Activated T-cell treated with anti-CD3 and anti-CD28 coated beads, Interleukin-2, amount 50 U/mL, for 24 hours (primary cell): ENCODE data around the gene ATF6B.
"Not testable (repeated sequence)": the region's sequence is repeated elsewhere in the genome, so short reads cannot be mapped to it uniquely, and the experiment has no call there.

Experiments
- DNase-seq: peaks from one replicate; pipeline ENCODE4 v3.0.0-alpha.2; 2020
- H3K27ac Mint-ChIP-seq: 2 replicates; pipeline ENCODE4 v1.8.0; 2020; ENCODE audit warnings: mild to moderate bottlenecking, mixed read lengths
- H3K27me3 Mint-ChIP-seq: 2 replicates; pipeline ENCODE4 v1.8.0; 2020; ENCODE audit warnings: mixed read lengths
- H3K36me3 Mint-ChIP-seq: 2 replicates; pipeline ENCODE4 v1.8.0; 2020; ENCODE audit warnings: low read depth, mixed read lengths
- H3K4me1 Mint-ChIP-seq: 2 replicates; pipeline ENCODE4 v1.8.0; 2020; ENCODE audit warnings: low read depth, mixed read lengths
- H3K4me3 Mint-ChIP-seq: 2 replicates; pipeline ENCODE4 v1.8.0; 2020; ENCODE audit warnings: mild to moderate bottlenecking, moderate library complexity, mixed read lengths
- H3K9me3 Mint-ChIP-seq: 2 replicates; pipeline ENCODE4 v1.8.0; 2020; ENCODE audit warnings: mixed read lengths

ATF6B gene

GRCh38 chr6:32111424-32112066, 16.5 kb downstream of the ATF6B start:
- Mint-ChIP-seq H3K9me3 (no peaks in the 10 kb centered on the region), H3K27me3 (peaks cover 14% of the 10 kb centered on the region), H3K27ac (no peak overlapping the region), H3K36me3 (peaks cover 28% of the 10 kb centered on the region), H3K4me3 (no peak overlapping the region), H3K4me1 (peaks cover 26% of the 10 kb centered on the region)
- DNase-seq = no peak

GRCh38 chr6:32110632-32111031, 17.4 kb downstream of the ATF6B start:
- Mint-ChIP-seq H3K4me1 (peaks cover 26% of the 10 kb centered on the region), H3K27ac (no peak overlapping the region), H3K27me3 (peaks cover 14% of the 10 kb centered on the region), H3K4me3 (no peak overlapping the region), H3K9me3 (no peaks in the 10 kb centered on the region), H3K36me3 (peaks cover 19% of the 10 kb centered on the region)
- no peak for DNase-seq

DNA sequence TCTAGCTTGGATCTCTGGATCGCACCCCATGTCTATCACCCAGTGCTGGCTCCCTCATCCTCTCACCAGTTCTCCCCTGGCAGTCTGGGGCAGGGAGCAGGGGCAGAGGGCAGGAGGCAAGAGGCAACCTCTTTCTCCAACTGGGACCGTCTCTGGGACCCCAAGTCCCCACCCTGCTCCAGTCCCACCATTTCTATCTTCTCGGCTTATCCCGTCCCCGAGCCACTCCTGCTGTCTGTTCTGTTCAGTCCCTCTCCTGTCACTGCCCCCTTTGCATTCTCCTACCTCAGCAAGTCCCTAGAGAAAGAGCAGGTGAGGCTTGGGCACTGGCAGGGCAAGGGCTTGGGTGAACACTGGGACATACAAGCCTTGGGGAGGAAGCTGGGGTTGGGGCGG, 18.3 kb downstream of the ATF6B start:
- no peak overlapping the region for H3K4me3 Mint-ChIP-seq

GRCh38 chr6:32109114-32109764, 18.8 kb downstream of the ATF6B start, which contains the start of gene TNXB:
TNXB (minus strand) TSS chr6:32109338; CDS start chr6:32098198, 11,140 bp downstream.
- Mint-ChIP-seq H3K4me1 (peaks cover 22% of the 10 kb centered on the region), H3K4me3 (no peak within 1 kb of the TSS), H3K27me3 (peaks cover 15% of the 10 kb centered on the region), H3K9me3 (no peaks in the 10 kb centered on the region), H3K36me3 (peaks cover 10% of the 10 kb centered on the region), H3K27ac (no peak within 1 kb of the TSS)
- no peak for DNase-seq

More for the DNA sequence above, 18.3 kb downstream of the ATF6B start:
- no peak for DNase-seq
- H3K36me3 Mint-ChIP-seq = peaks cover 12% of the 10 kb centered on the region
- peaks cover 14% of the 10 kb centered on the region for H3K27me3 Mint-ChIP-seq
- H3K9me3 Mint-ChIP-seq = no peaks in the 10 kb centered on the region
- peaks cover 23% of the 10 kb centered on the region for H3K4me1 Mint-ChIP-seq
- no peak overlapping the region for H3K27ac Mint-ChIP-seq

DNA sequence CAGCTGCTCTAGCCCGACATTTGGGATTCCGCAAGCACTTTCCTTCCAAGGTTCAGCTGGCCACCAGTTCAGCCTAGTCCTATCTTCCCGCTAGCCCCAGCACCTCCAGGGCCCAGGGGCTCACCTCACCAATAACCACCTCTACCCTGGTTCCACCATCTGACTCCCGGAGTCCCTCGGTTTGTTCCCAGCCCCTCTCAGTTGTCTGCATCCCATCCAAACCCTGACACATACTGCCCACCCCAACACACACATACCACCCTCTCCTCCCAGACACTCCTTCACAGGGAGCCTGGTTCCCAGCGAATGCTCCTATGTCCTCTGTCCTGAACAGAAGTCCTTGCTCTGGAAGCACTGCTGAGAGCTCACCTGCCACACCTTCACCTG, 19.3 kb downstream of the ATF6B start:
- Mint-ChIP-seq H3K4me1 (peaks cover 22% of the 10 kb centered on the region), H3K4me3 (no peak overlapping the region), H3K9me3 (no peaks in the 10 kb centered on the region), H3K36me3 (peaks cover 10% of the 10 kb centered on the region), H3K27me3 (peaks cover 20% of the 10 kb centered on the region), H3K27ac (no peak overlapping the region)
- DNase-seq = no peak

GRCh38 chr6:32108094-32108627, 19.9 kb downstream of the ATF6B start:
- Mint-ChIP-seq H3K27ac (no peak overlapping the region), H3K4me1 (peaks cover 22% of the 10 kb centered on the region), H3K9me3 (no peaks in the 10 kb centered on the region), H3K4me3 (no peak overlapping the region), H3K36me3 (peaks cover 8% of the 10 kb centered on the region), H3K27me3 (peaks cover 23% of the 10 kb centered on the region)
- no peak for DNase-seq

- no peak for DNase-seq
- Mint-ChIP-seq H3K9me3 (no peaks in the 10 kb centered on the region), H3K36me3 (peaks cover 8% of the 10 kb centered on the region), H3K4me3 (no peak overlapping the region), H3K27me3 (peaks cover 23% of the 10 kb centered on the region), H3K4me1 (peaks cover 22% of the 10 kb centered on the region), H3K27ac (no peak overlapping the region)
Measured at GRCh38 chr6:32107406-32107805, 20.6 kb downstream of the ATF6B start.

DNA sequence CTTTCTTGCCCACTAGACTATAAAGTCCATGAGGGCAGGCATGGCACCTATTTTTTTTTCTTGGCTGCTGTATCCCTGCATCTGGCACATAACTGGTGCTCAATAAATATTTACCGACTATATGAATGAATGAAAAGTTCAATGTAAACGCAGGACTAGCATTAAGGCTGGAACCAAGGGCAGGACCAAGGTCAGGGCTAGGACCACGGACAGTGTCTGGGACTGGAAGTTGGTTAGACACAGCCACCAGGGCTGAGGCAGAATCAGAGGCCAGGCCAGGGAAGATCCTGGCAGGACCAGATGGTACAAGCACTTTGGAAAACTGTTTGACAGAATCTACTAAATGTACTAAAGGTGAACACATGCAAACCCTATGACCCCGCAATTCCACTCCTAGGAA, 22.6 kb downstream of the ATF6B start:
- no peak for DNase-seq
- Mint-ChIP-seq H3K4me3 (no peak overlapping the region), H3K27me3 (peaks cover 31% of the 10 kb centered on the region), H3K36me3 (no peaks in the 10 kb centered on the region), H3K27ac (no peak overlapping the region), H3K4me1 (peaks cover 22% of the 10 kb centered on the region), H3K9me3 (no peaks in the 10 kb centered on the region)

DNA sequence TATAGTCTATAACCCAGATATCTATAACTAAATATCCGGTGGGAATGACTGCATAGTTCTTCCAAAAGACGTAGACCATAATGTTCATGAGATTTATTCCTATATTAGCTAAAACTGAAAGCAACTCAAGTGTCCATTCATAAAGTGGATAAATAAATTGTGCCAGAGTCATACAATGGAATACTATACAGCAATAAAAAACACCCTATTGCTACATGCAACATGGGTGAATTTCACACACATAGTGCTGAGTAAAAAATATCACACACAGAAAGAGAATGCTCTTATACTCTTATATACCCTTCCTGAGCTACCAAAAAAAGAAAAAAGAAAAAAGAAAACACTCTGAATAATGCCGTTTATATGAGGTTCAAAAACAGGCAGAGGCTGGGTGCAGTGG, 25.8 kb downstream of the ATF6B start:
- no peak overlapping the region for H3K4me3 Mint-ChIP-seq
- H3K36me3 Mint-ChIP-seq = no peaks in the 10 kb centered on the region
- no peak for DNase-seq
- H3K27me3 Mint-ChIP-seq = peaks cover 43% of the 10 kb centered on the region
- no peaks in the 10 kb centered on the region for H3K9me3 Mint-ChIP-seq
- H3K27ac Mint-ChIP-seq = no peak overlapping the region
- H3K4me1 Mint-ChIP-seq = no peaks in the 10 kb centered on the region

DNA sequence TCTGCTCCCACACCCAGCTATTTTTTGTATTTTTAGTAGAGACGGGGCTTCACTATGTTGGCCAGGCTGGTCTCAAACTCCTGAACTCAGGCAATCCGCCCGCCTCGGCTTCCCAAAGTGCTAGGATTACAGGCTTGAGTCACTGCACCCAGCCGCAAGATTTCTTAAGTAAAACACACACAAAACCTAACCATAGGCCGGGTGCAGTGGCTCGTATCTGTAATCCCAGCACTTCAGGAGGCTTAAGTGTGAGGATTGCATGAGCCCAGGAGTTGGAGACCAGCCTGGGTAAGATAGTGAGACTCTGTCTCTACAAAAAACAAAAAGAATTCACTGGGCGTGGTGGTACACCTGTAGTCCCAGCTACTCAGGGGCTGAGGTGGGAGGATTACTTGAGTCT, 27.8 kb downstream of the ATF6B start:
- H3K27ac Mint-ChIP-seq, H3K4me3 Mint-ChIP-seq, H3K4me1 Mint-ChIP-seq, DNase-seq, H3K9me3 Mint-ChIP-seq, H3K36me3 Mint-ChIP-seq: not testable (repeated sequence)
- peaks cover 63% of the 10 kb centered on the region for H3K27me3 Mint-ChIP-seq

- Mint-ChIP-seq H3K27ac (no peak overlapping the region), H3K27me3 (peaks cover 68% of the 10 kb centered on the region), H3K4me1 (peaks cover 2% of the 10 kb centered on the region), H3K4me3 (no peak overlapping the region), H3K36me3 (no peaks in the 10 kb centered on the region), H3K9me3 (no peaks in the 10 kb centered on the region)
- no peak for DNase-seq
Measured at GRCh38 chr6:32097364-32097763, 30.7 kb downstream of the ATF6B start.

GRCh38 chr6:32096394-32097258, 31.4 kb downstream of the ATF6B start:
- H3K27me3 Mint-ChIP-seq = peaks cover 61% of the 10 kb centered on the region
- H3K27ac Mint-ChIP-seq = no peak overlapping the region
- H3K9me3 Mint-ChIP-seq = no peaks in the 10 kb centered on the region

GRCh38 chr6:32096087-32096393, 32.0 kb downstream of the ATF6B start:
- Mint-ChIP-seq H3K4me3 (no peak overlapping the region), H3K9me3 (no peaks in the 10 kb centered on the region), H3K27ac (no peak overlapping the region), H3K27me3 (peaks cover 61% of the 10 kb centered on the region), H3K36me3 (no peaks in the 10 kb centered on the region), H3K4me1 (peaks cover 2% of the 10 kb centered on the region)
- DNase-seq = no peak

More at GRCh38 chr6:32096394-32097258, 31.4 kb downstream of the ATF6B start:
- Mint-ChIP-seq H3K36me3 (no peaks in the 10 kb centered on the region), H3K4me1 (peaks cover 2% of the 10 kb centered on the region), H3K4me3 (no peak overlapping the region)
- no peak for DNase-seq

DNA sequence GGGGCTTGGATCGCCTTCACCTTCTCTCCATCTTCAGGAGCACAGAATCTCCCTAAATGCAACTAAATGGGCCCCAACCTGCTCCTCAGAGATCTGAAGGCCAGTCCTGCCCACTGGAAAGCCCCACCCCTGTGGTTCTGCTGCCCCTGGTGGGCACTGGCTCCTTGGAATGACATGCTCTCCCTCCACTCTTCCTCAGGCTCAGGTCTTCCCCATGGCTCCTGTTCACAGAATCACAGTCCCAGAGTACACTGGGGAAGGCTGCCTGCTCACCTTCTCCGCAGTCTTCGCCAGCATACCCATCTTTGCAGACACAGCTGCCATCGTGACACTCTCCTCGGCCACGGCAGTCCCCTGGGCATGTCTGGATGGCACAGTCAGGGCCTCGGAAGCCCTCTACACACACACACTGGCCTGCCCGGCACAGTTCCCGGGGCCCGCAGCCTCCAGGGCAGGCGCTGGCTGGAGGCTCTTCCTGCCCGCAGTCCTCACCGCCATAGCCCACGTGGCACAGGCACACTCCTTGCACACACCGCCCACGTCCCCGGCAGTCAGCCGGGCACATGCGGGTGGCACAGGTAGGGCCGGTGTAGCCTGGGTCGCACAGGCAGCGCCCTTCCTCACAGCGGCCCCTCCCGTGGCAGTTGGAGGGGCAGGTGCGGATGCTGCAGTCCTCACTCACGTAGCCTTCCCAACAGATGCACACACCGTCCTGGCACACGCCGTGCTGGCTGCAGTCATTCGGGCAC, 32.5 kb downstream of the ATF6B start:
- no peak overlapping the region for H3K27ac Mint-ChIP-seq
- H3K4me3 Mint-ChIP-seq = no peak overlapping the region
- peaks cover 2% of the 10 kb centered on the region for H3K4me1 Mint-ChIP-seq
- no peaks in the 10 kb centered on the region for H3K36me3 Mint-ChIP-seq
- DNase-seq = no peak
- H3K9me3 Mint-ChIP-seq = no peaks in the 10 kb centered on the region
- peaks cover 66% of the 10 kb centered on the region for H3K27me3 Mint-ChIP-seq
